HepG2 (cell line): ENCODE measurements around the gene MEAF6.

ENCODE experiments used
- CTCF ChIP-seq: sonication (generic); formaldehyde crosslinking; IDR thresholded peaks from 2 replicates; pipeline ENCODE4 v1.5.0; 2020; ENCODE audit warnings: mild to moderate bottlenecking, missing genetic modification reagents, moderate library complexity
- ETV6 ChIP-seq: sonication (generic); formaldehyde crosslinking; conservative IDR thresholded peaks from 2 replicates; pipeline ENCODE4 v1.4.0; 2020; ENCODE audit warnings: missing genetic modification reagents
- HNF4A ChIP-seq: sonication (generic); formaldehyde crosslinking; IDR thresholded peaks from 2 replicates; pipeline ENCODE4 v1.4.0; 2020; ENCODE audit warnings: missing genetic modification reagents
- JUND ChIP-seq: sonication (generic); formaldehyde crosslinking; IDR thresholded peaks from 2 replicates; pipeline ENCODE4 v1.8.0; 2022; ENCODE audit warnings: mild to moderate bottlenecking, missing genetic modification reagents
- MLLT10 ChIP-seq: sonication (generic); formaldehyde crosslinking; IDR thresholded peaks from 2 replicates; pipeline ENCODE4 v1.4.0; 2020; ENCODE audit warnings: missing genetic modification reagents
- PBX3 ChIP-seq: sonication (generic); formaldehyde crosslinking; IDR thresholded peaks from 2 replicates; pipeline ENCODE4 v1.8.1; 2023; ENCODE audit warnings: missing genetic modification reagents, inconsistent platforms, borderline replicate concordance
- SIN3B ChIP-seq: fragments of 150-350 bp; IDR thresholded peaks from 2 replicates; pipeline ENCODE4 v1.6.1; 2014; ENCODE audit warnings: low read length
- TARDBP ChIP-seq: sonication (generic); formaldehyde crosslinking; IDR thresholded peaks from 2 replicates; pipeline ENCODE4 v1.8.0; 2022; ENCODE audit warnings: mild to moderate bottlenecking, missing genetic modification reagents
- YY1 ChIP-seq: IDR thresholded peaks from 2 replicates; pipeline ENCODE4 v1.6.1; 2011; ENCODE audit warnings: low read length, low read depth, moderate library complexity, mild to moderate bottlenecking; ENCODE audit not compliant: insufficient read depth, insufficient replicate concordance
- ZHX1 ChIP-seq: sonication (generic); formaldehyde crosslinking; IDR thresholded peaks from 2 replicates; pipeline ENCODE4 v1.8.1; 2022; ENCODE audit warnings: low read depth, mild to moderate bottlenecking, missing genetic modification reagents
- ZNF569 ChIP-seq: sonication (generic); formaldehyde crosslinking; IDR thresholded peaks from 2 replicates; pipeline ENCODE4 v1.5.0; 2020; ENCODE audit warnings: mild to moderate bottlenecking, missing genetic modification reagents, moderate library complexity, borderline replicate concordance
- ZUFSP ChIP-seq: sonication (generic); formaldehyde crosslinking; IDR thresholded peaks from 2 replicates; pipeline ENCODE4 v1.9.0; 2021; ENCODE audit warnings: missing genetic modification reagents, mild to moderate bottlenecking, borderline replicate concordance
- TF ChIP-seq, protein P1 (sequence below): IDR thresholded peaks from 2 replicates; pipeline ENCODE4 v1.6.1; 2012; ENCODE audit warnings: inconsistent platforms
- TF ChIP-seq, protein P2 (sequence below): sonication (generic); formaldehyde crosslinking; IDR thresholded peaks from 2 replicates; pipeline ENCODE4 v1.8.0; 2022; ENCODE audit warnings: missing genetic modification reagents, low read depth, mild to moderate bottlenecking, borderline replicate concordance

DNA sequence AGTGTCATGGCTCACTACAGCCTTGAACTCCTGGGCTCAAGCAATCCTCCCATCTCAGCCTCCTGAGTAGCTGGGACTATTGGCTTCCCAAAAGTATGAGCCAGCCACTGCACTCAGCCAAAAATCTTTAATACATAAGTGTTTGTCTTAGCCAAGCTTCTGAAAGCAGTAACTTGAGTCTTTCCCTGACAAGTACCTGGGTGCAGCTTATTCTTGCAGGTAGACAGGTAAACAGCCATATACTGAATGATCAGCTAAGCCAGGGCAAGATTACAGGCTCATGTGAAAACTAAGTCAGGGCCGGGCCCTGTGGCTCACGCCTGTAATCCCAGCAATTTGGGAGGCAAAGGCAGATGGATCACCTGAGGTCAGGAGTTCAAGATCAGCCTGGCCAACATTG is 7.8 kb downstream of the MEAF6 start:
- TF ChIP-seq HNF4A (CRISPR knock-in tag) (no peak), ZUFSP (CRISPR knock-in tag) (no peak), CTCF (CRISPR knock-in tag) (no peak), JUND (CRISPR knock-in tag) (no peak), YY1 (no peak), ZHX1 (CRISPR knock-in tag) (no peak), SIN3B (no peak), PBX3 (no peak), TARDBP (CRISPR knock-in tag) (no peak), ZNF569 (CRISPR knock-in tag) (no peak), ETV6 (no peak), MLLT10 (CRISPR knock-in tag) (no peak)
- TF ChIP-seq, protein P1, sequence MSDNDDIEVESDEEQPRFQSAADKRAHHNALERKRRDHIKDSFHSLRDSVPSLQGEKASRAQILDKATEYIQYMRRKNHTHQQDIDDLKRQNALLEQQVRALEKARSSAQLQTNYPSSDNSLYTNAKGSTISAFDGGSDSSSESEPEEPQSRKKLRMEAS: no peak
- TF ChIP-seq, protein P2, sequence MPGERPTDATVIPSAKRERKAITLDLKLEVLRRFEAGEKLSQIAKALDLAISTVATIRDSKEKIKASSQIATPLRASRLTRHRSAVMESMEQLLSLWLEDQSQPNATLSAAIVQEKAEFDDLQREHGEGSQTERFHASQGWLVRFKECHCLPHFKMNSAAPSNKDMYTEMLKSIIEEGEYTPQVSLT (CRISPR knock-in tag): no peak
